HepG2 (cell line): ENCODE results near the gene RANGRF. TPM values are rescaled to one million over a fixed set of nuclear protein-coding genes. Genes with fewer than 3 reads are reported as not detected.
A peak's percentile ranks its signal among the peaks of the same experiment; 100 is the strongest.

Source experiments
- CCDC6 ChIP-seq: sonication (generic); formaldehyde crosslinking; IDR thresholded peaks from 2 replicates; pipeline ENCODE4 v1.8.1; 2022; ENCODE audit warnings: mild to moderate bottlenecking, missing genetic modification reagents, moderate library complexity
- FOXO1 ChIP-seq: sonication (generic); formaldehyde crosslinking; IDR thresholded peaks from 2 replicates; pipeline ENCODE4 v1.4.0; 2020; ENCODE audit warnings: missing genetic modification reagents
- HOXA3 ChIP-seq: sonication (generic); formaldehyde crosslinking; IDR thresholded peaks from 2 replicates; pipeline ENCODE4 v1.5.0; 2020; ENCODE audit warnings: missing genetic modification reagents
- KLF9 ChIP-seq: IDR thresholded peaks from 2 replicates; pipeline ENCODE4 v1.6.1; 2016; ENCODE audit warnings: low read depth
- LCORL ChIP-seq, 2 experiments: fragments of 450-650 bp in 1 of 2; sonication (generic) in 1 of 2; formaldehyde crosslinking in 1 of 2; IDR thresholded peaks; 2 replicates each; pipeline versions ENCODE4 v1.5.0 to v1.6.1; 2017 to 2020; ENCODE audit warnings: antibody characterized with exemption in 1 of 2, missing genetic modification reagents in 1 of 2
- NFATC3 ChIP-seq: sonication (generic); formaldehyde crosslinking; IDR thresholded peaks from 2 replicates; pipeline ENCODE4 v1.5.1; 2020; ENCODE audit warnings: mild to moderate bottlenecking, missing genetic modification reagents
- NFE2 ChIP-seq: sonication (generic); formaldehyde crosslinking; IDR thresholded peaks from 2 replicates; pipeline ENCODE4 v1.4.0; 2020; ENCODE audit warnings: missing genetic modification reagents
- RFXANK ChIP-seq: IDR thresholded peaks from 2 replicates; pipeline ENCODE4 v1.6.1; 2016
- RNF2 ChIP-seq: fragments of 450-650 bp; conservative IDR thresholded peaks from 2 replicates; pipeline ENCODE4 v1.6.1; 2016; ENCODE audit warnings: low read depth
- RXRA ChIP-seq: sonication (generic); formaldehyde crosslinking; IDR thresholded peaks from 2 replicates; pipeline ENCODE4 v1.5.1; 2020; ENCODE audit warnings: missing genetic modification reagents
- TFE3 ChIP-seq: IDR thresholded peaks from 2 replicates; pipeline ENCODE4 v1.6.1; 2016
- ZEB1 ChIP-seq: IDR thresholded peaks from 2 replicates; pipeline ENCODE4 v1.6.1; 2012; ENCODE audit warnings: mild to moderate bottlenecking, low read depth, inconsistent platforms; ENCODE audit not compliant: insufficient replicate concordance
- ZNF253 ChIP-seq: sonication (generic); formaldehyde crosslinking; IDR thresholded peaks from 2 replicates; pipeline ENCODE4 v1.8.0; 2022; ENCODE audit warnings: mild to moderate bottlenecking, missing genetic modification reagents, borderline replicate concordance
- ZNF275 ChIP-seq: sonication (generic); formaldehyde crosslinking; IDR thresholded peaks from 2 replicates; pipeline ENCODE4 v1.8.0; 2022; ENCODE audit warnings: missing genetic modification reagents, mild to moderate bottlenecking, inconsistent platforms, borderline replicate concordance
- ZNF281 ChIP-seq: sonication (generic); formaldehyde crosslinking; IDR thresholded peaks from 2 replicates; pipeline ENCODE4 v1.4.0; 2020; ENCODE audit warnings: missing genetic modification reagents, borderline replicate concordance
- ZNF343 ChIP-seq: sonication (generic); formaldehyde crosslinking; IDR thresholded peaks from 2 replicates; pipeline ENCODE4 v1.4.0; 2020; ENCODE audit warnings: mild to moderate bottlenecking, missing genetic modification reagents
- ZNF350 ChIP-seq: sonication (generic); formaldehyde crosslinking; IDR thresholded peaks from 2 replicates; pipeline ENCODE4 v1.4.0; 2020; ENCODE audit warnings: mild to moderate bottlenecking, low read depth, missing genetic modification reagents, borderline replicate concordance
- ZNF362 ChIP-seq: sonication (generic); formaldehyde crosslinking; IDR thresholded peaks from 2 replicates; pipeline ENCODE4 v1.4.0; 2020; ENCODE audit warnings: missing genetic modification reagents, mild to moderate bottlenecking, borderline replicate concordance
- ZNF446 ChIP-seq: sonication (generic); formaldehyde crosslinking; IDR thresholded peaks from 2 replicates; pipeline ENCODE4 v1.5.0; 2020; ENCODE audit warnings: mild to moderate bottlenecking, missing genetic modification reagents
- ZNF451 ChIP-seq: sonication (generic); formaldehyde crosslinking; IDR thresholded peaks from 2 replicates; pipeline ENCODE4 v1.5.0; 2020; ENCODE audit warnings: mild to moderate bottlenecking, missing genetic modification reagents
- ZNF775 ChIP-seq: sonication (generic); formaldehyde crosslinking; IDR thresholded peaks from 2 replicates; pipeline ENCODE4 v1.4.0; 2020; ENCODE audit warnings: missing genetic modification reagents, mild to moderate bottlenecking, moderate library complexity, borderline replicate concordance
- ZSCAN29 ChIP-seq: sonication (generic); formaldehyde crosslinking; conservative IDR thresholded peaks from 2 replicates; pipeline ENCODE4 v1.4.0; 2020; ENCODE audit warnings: mild to moderate bottlenecking, missing genetic modification reagents
- ZZZ3 ChIP-seq: sonication (generic); formaldehyde crosslinking; IDR thresholded peaks from 2 replicates; pipeline ENCODE4 v1.4.0; 2020; ENCODE audit warnings: missing genetic modification reagents, mild to moderate bottlenecking, borderline replicate concordance
- polyA plus RNA-seq, 8 experiments: library from polyadenylated mRNA; depleted of rRNA in 3 of 8; stranded (reverse) in 7 of 8; unstranded in 1 of 8; fragments of >200 nt; fragmentation: Illumina TruSeq in 4 of 8; extraction: Trizol in 4 of 8; gene quantifications; 2 replicates each; pipeline versions ENCODE4 v1.2.1 to v1.2.3, GENCODE V29; 2011 to 2016; ENCODE audit warnings: low read depth in 4 of 8, missing spikeins in 1 of 8, mixed read lengths in 1 of 8; ENCODE audit not compliant: insufficient read depth in 1 of 8
- total RNA-seq, 5 experiments: library from RNA; depleted of rRNA; stranded (reverse); fragments of >200 nt; fragmentation: Illumina TruSeq; extraction: Trizol; gene quantifications; 2 replicates each; pipeline ENCODE4 v1.2.3, GENCODE V29; 2016; ENCODE audit warnings: low read depth in 1 of 5

Gene RANGRF
- total and polyA plus RNA-seq, 2 of the 13 experiments (the other 11 are each of a cell fraction or from before 2014, with no cell fraction given) = 18.6 to 40.7 TPM

- TF ChIP-seq ZNF275 (CRISPR knock-in tag) = no peak
- TF ChIP-seq RFXANK (CRISPR knock-in tag) = no peak
- no peak for TF ChIP-seq ZNF775 (CRISPR knock-in tag)
- no peak for TF ChIP-seq ZNF343
- no peak for TF ChIP-seq ZEB1
- TF ChIP-seq TFE3 = peak; percentile 28; the same call in 1 of the 2 replicates
- TF ChIP-seq KLF9 (CRISPR knock-in tag) = no peak
- TF ChIP-seq HOXA3 (CRISPR knock-in tag) = peak; percentile 98
- peak; percentile 82 for TF ChIP-seq ZNF350 (CRISPR knock-in tag)
- TF ChIP-seq ZNF281 (CRISPR knock-in tag) = peak; percentile 31; the same call in 1 of the 2 replicates
- no peak for TF ChIP-seq NFATC3 (CRISPR knock-in tag)
- TF ChIP-seq ZZZ3 (CRISPR knock-in tag) = 0 out of 2 replicates have a peak, but pooled peaks have one; percentile 66
- no peak; the same call in 1 of the 2 replicates for TF ChIP-seq RXRA (CRISPR knock-in tag)
- 0 out of 2 replicates have a peak, but pooled peaks have one; percentile 59 for TF ChIP-seq ZNF446 (CRISPR knock-in tag)
- TF ChIP-seq ZNF362 (CRISPR knock-in tag) = no peak; the same call in 1 of the 2 replicates
- TF ChIP-seq ZNF451 = no peak; the same call in 1 of the 2 replicates
- 0 out of 2 replicates have a peak, but pooled peaks have one; percentile 27 for TF ChIP-seq FOXO1 (CRISPR knock-in tag)
- no peak for TF ChIP-seq CCDC6 (CRISPR knock-in tag)
- TF ChIP-seq RNF2 = no peak
- TF ChIP-seq ZNF253 (CRISPR knock-in tag) = no peak
- TF ChIP-seq NFE2 (CRISPR knock-in tag) = no peak
- TF ChIP-seq LCORL (IDR thresholded peaks at IDR 0.05) = no peak
- TF ChIP-seq LCORL (CRISPR knock-in tag; IDR thresholded peaks at IDR 0.05) = 0 out of 2 replicates have a peak, but pooled peaks have one; percentile 11
- no peak for TF ChIP-seq ZSCAN29 (CRISPR knock-in tag)
Observed at GRCh38 chr17:8248751-8249607, 39.5 kb upstream of the RANGRF start, which contains the start of gene PFAS (continued).
